Panc1 (cell line): ENCODE measurements around the gene CD44. TPM values are rescaled to one million over a fixed set of nuclear protein-coding genes. Genes with fewer than 3 reads are reported as not detected.

ENCODE experiments used
- ATAC-seq: fragments of 200-7000 bp; cut with Tn5 transposase; 2 replicates; pipeline ENCODE4 v1.9.1; 2020; ENCODE audit warnings: mild to moderate bottlenecking, moderate library complexity
- BruUV-seq: library from RNA; stranded (reverse); fragments of 400-500 nt; replicated peaks from 2 replicates; lab custom pipeline; 2021; lab: Mats Ljungman, UMichigan
- CTCF ChIA-PET: fragments of 300-600 bp; sonication (Branson Sonifier 250); formaldehyde crosslinking; loops from one replicate; lab custom pipeline; 2022; ENCODE audit warnings: antibody characterized with exemption; lab: Charles Lee
- POLR2A ChIA-PET: fragments of 300-600 bp; sonication (Branson Sonifier 250); formaldehyde crosslinking; loops from one replicate; lab custom pipeline; 2022; ENCODE audit warnings: antibody characterized with exemption; lab: Charles Lee
- DNase-seq: peaks from one replicate; pipeline ENCODE4 v3.0.0-alpha.2; 2010; ENCODE audit warnings: low read depth, low spot score
- H3K27ac ChIP-seq: 2 replicates; pipeline ENCODE4 v1.5.1; 2011; ENCODE audit warnings: mild to moderate bottlenecking, low read length, inconsistent platforms
- H3K27me3 ChIP-seq: fragments of 200-500 bp; sonication (Bioruptor generic); 2 replicates; pipeline ENCODE4 v1.6.0; 2014; ENCODE audit warnings: low read length, inconsistent platforms; ENCODE audit not compliant: control insufficient read depth, insufficient read depth
- H3K36me3 ChIP-seq: fragments of 200-500 bp; sonication (Bioruptor generic); 2 replicates; pipeline ENCODE4 v1.5.1; 2014; ENCODE audit warnings: inconsistent platforms, mild to moderate bottlenecking, low read length, moderate library complexity; ENCODE audit not compliant: control insufficient read depth, insufficient read depth
- H3K4me1 ChIP-seq: 2 replicates; pipeline ENCODE4 v1.5.1; 2011; ENCODE audit warnings: inconsistent platforms, mild to moderate bottlenecking, low read length, moderate library complexity; ENCODE audit not compliant: control insufficient read depth, insufficient read depth
- H3K4me3 ChIP-seq, 2 experiments: 2 replicates each; pipeline ENCODE4 v1.5.1; 2011 to 2012; ENCODE audit warnings: low read depth in 2 of 2, low read length in 2 of 2, mild to moderate bottlenecking in 2 of 2, inconsistent platforms in 1 of 2, moderate library complexity in 1 of 2
- H3K9me3 ChIP-seq: fragments of 200-500 bp; sonication (Bioruptor generic); 2 replicates; pipeline ENCODE4 v1.5.1; 2014; ENCODE audit warnings: low read depth, mild to moderate bottlenecking, inconsistent platforms, low read length, moderate library complexity; ENCODE audit not compliant: control insufficient read depth, insufficient read depth
- POLR2AphosphoS5 ChIP-seq: IDR thresholded peaks from 2 replicates; pipeline ENCODE4 v1.6.1; 2012; ENCODE audit warnings: mild to moderate bottlenecking, low read depth, low read length, moderate library complexity
- SIN3A ChIP-seq: IDR thresholded peaks from 2 replicates; pipeline ENCODE4 v1.6.1; 2012; ENCODE audit warnings: low read depth, mild to moderate bottlenecking, low read length, moderate library complexity, borderline replicate concordance; ENCODE audit not compliant: insufficient read depth
- TCF7L2 ChIP-seq: IDR thresholded peaks from 2 replicates; pipeline ENCODE4 v1.6.1; 2011; ENCODE audit warnings: mild to moderate bottlenecking, low read depth, low read length, inconsistent platforms
- in situ Hi-C: cut with HindIII; loops from 2 replicates; pipeline ENCODE4 v1.10.0; 2016; ENCODE audit warnings: low sequenced_read_pairs, low pct_unique_long_range_greater_than_20kb
- intact Hi-C: fragments of 100-400 bp; cut with micrococcal nuclease; formaldehyde crosslinking; loops from one replicate; pipeline ENCODE4 v1.10.0; 2022; ENCODE audit not compliant: unreplicated experiment
- total RNA-seq: library from RNA; stranded (reverse); gene quantifications from one replicate; pipeline ENCODE4 v1.2.1, GENCODE V29; 2021; ENCODE audit not compliant: unreplicated experiment
- TF ChIP-seq, protein P1 (sequence below): fragments of 450-650 bp; IDR thresholded peaks from 2 replicates; pipeline ENCODE4 v1.5.1; 2017; ENCODE audit warnings: mild to moderate bottlenecking
- TF ChIP-seq, protein P2 (sequence below), 2 experiments: IDR thresholded peaks; 2 replicates each; pipeline ENCODE4 v1.6.1; 2011 to 2012; ENCODE audit warnings: low read depth in 2 of 2, control low read depth in 1 of 2, low read length in 1 of 2, mild to moderate bottlenecking in 1 of 2, moderate library complexity in 1 of 2; ENCODE audit not compliant: insufficient read depth in 1 of 2

Gene CD44
- total RNA-seq, 1 experiment from 2014 or later, result 1,819 TPM

DNA sequence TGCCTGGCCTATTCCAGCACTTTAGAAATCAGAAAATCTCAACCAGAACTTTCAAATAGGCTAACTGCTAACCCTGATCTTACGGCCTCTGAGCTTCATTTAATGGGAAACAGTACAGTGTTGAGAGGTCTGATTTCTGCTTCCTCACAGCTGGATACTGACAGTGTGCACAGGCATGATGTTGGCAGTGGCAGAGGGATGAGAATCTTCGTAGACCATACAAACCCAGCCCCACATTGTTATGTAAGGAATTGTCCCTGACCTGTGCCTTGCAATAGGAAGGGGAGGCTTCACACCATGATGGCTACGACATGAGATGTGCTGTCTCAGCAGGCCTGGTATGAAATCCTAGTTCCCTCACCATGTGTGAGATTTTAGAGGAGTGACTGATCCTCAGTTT, 49.0 kb downstream of the CD44 start:
- TF ChIP-seq SIN3A (no peak), POLR2AphosphoS5 (peak; percentile 55)
- TF ChIP-seq, protein P1, sequence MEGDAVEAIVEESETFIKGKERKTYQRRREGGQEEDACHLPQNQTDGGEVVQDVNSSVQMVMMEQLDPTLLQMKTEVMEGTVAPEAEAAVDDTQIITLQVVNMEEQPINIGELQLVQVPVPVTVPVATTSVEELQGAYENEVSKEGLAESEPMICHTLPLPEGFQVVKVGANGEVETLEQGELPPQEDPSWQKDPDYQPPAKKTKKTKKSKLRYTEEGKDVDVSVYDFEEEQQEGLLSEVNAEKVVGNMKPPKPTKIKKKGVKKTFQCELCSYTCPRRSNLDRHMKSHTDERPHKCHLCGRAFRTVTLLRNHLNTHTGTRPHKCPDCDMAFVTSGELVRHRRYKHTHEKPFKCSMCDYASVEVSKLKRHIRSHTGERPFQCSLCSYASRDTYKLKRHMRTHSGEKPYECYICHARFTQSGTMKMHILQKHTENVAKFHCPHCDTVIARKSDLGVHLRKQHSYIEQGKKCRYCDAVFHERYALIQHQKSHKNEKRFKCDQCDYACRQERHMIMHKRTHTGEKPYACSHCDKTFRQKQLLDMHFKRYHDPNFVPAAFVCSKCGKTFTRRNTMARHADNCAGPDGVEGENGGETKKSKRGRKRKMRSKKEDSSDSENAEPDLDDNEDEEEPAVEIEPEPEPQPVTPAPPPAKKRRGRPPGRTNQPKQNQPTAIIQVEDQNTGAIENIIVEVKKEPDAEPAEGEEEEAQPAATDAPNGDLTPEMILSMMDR, result no peak
- CTCF ChIA-PET, result no interaction called here
- DNase-seq, result no peak
- no peak overlapping the region for H3K4me3 ChIP-seq
- intact Hi-C loops, result no loop called here
- TSS peak; percentile 0 for BruUV-seq
- no peaks in the 10 kb centered on the region for H3K27me3 ChIP-seq
- peaks cover 85% of the 10 kb centered on the region for H3K36me3 ChIP-seq
- ATAC-seq, result peak; percentile 29; the same call in 1 of the 2 replicates
- POLR2A ChIA-PET, result no interaction called here
- peak overlapping the region; percentile 92 for H3K27ac ChIP-seq
- peaks cover 98% of the 10 kb centered on the region for H3K4me1 ChIP-seq
- no peaks in the 10 kb centered on the region for H3K9me3 ChIP-seq
- in situ Hi-C loops, result no loop called here

DNA sequence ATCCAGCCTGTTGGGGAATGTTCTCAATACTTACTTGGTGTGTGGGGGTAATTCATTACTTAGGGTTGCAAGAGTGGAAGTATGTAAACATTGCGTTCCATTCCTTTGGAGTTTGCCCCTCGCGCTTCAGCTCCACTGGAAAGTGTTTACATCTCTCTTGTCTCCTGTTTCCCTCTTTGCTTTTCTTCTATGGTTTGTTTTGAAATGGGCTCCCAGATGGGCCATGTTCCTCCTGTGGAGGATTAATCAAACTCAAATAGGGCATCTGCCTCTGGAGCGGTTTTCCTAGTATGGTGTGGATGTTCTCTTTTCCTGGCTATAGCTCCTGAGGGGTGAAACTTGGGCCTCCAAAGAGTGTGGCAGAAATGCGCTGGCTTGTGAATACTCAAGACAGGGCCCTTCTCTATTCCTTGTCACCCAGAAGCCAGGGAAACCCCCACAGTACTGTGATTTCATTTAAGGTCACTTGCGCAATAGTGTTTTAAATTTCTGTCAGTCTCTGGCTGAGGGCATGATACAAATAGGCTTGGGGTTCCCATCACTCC, 51.9 kb downstream of the CD44 start:
- POLR2A ChIA-PET, result interaction anchor here (0.9 kb wide), 1 partner anchor 10 kb away, joined by 3 read pairs; no protein-coding TSS in a partner anchor
- peak overlapping the region; percentile 86 for H3K27ac ChIP-seq
- H3K4me1 ChIP-seq, result peaks cover 98% of the 10 kb centered on the region
- BruUV-seq, result no TSS peak
- intact Hi-C loops, result no loop called here
- no peak for TF ChIP-seq TCF7L2
- TF ChIP-seq POLR2AphosphoS5, result no peak; the same call in 1 of the 2 replicates
- TF ChIP-seq SIN3A, result no peak
- TF ChIP-seq, protein P2, sequence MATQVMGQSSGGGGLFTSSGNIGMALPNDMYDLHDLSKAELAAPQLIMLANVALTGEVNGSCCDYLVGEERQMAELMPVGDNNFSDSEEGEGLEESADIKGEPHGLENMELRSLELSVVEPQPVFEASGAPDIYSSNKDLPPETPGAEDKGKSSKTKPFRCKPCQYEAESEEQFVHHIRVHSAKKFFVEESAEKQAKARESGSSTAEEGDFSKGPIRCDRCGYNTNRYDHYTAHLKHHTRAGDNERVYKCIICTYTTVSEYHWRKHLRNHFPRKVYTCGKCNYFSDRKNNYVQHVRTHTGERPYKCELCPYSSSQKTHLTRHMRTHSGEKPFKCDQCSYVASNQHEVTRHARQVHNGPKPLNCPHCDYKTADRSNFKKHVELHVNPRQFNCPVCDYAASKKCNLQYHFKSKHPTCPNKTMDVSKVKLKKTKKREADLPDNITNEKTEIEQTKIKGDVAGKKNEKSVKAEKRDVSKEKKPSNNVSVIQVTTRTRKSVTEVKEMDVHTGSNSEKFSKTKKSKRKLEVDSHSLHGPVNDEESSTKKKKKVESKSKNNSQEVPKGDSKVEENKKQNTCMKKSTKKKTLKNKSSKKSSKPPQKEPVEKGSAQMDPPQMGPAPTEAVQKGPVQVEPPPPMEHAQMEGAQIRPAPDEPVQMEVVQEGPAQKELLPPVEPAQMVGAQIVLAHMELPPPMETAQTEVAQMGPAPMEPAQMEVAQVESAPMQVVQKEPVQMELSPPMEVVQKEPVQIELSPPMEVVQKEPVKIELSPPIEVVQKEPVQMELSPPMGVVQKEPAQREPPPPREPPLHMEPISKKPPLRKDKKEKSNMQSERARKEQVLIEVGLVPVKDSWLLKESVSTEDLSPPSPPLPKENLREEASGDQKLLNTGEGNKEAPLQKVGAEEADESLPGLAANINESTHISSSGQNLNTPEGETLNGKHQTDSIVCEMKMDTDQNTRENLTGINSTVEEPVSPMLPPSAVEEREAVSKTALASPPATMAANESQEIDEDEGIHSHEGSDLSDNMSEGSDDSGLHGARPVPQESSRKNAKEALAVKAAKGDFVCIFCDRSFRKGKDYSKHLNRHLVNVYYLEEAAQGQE (IDR thresholded peaks at IDR 0.05; ENCODE audit: insufficient read depth in 1 of 2, low read depth in 2 of 2, low read length in 1 of 2), result no peak
- TF ChIP-seq, protein P1, result no peak
- CTCF ChIA-PET, result no interaction called here
- no peaks in the 10 kb centered on the region for H3K9me3 ChIP-seq
- no peak overlapping the region for H3K4me3 ChIP-seq
- peak; percentile 18; the same call in 1 of the 2 replicates for ATAC-seq
- peaks cover 76% of the 10 kb centered on the region for H3K36me3 ChIP-seq
- no peak for DNase-seq
- in situ Hi-C loops, result no loop called here
- H3K27me3 ChIP-seq, result no peaks in the 10 kb centered on the region
